A549 treated with GW870086 at 1 μM for 4 hours (cell line): ENCODE results near the gene GAS5. TPM values are rescaled to one million over a fixed set of nuclear protein-coding genes. Genes with fewer than 3 reads are reported as not detected.

ENCODE experiments used
- total RNA-seq: library from RNA; stranded (reverse); fragments of 200-300 nt; extraction: Qiagen RNA extraction; gene quantifications from 5 replicates; pipeline ENCODE4 v1.2.3, GENCODE V29; 2022; ENCODE audit warnings: low read depth

GAS5 gene
- 287 to 387 TPM (median 302 TPM) in 5 replicates for total RNA-seq

GRCh38 chr1:173867753-173868265 lies at the start of gene GAS5:
Gene GAS5, minus strand, starts transcription at chr1:173867989.

GRCh38 chr1:173917149-173917548 lies 49.4 kb upstream of the GAS5 start, which contains the start of gene SERPINC1:
Gene SERPINC1, minus strand, starts transcription at chr1:173917327. Its CDS starts 68 bp downstream, at chr1:173917259.

GRCh38 chr1:173868266-173869020 lies 654 bp upstream of the GAS5 start, which contains the start of gene ZBTB37:
Gene ZBTB37, plus strand, starts transcription at chr1:173868380. Its CDS starts 1,846 bp downstream, at chr1:173870226.

GRCh38 chr1:173824315-173825081 lies 43.3 kb downstream of the GAS5 start, which contains the start of the genes CENPL and DARS2:
Gene CENPL, minus strand, starts transcription at chr1:173824883. Its CDS starts 13,584 bp downstream, at chr1:173811299.
Gene DARS2, plus strand, starts transcription at chr1:173824673. Its CDS starts 557 bp downstream, at chr1:173825230.

Other genes with a start within 250 kb of the GAS5 start
- not detected in 5 replicates for gene TEX50, start 232.7 kb downstream of the GAS5 start, total RNA-seq
- gene ANKRD45, start 198.1 kb downstream of the GAS5 start, total RNA-seq: 0.14 to 0.34 TPM (median 0.25 TPM) in 3 of 5 replicates, not detected in the others
- 10.5 to 17.3 TPM (median 13.7 TPM) in 5 replicates for gene KLHL20, start 153.0 kb downstream of the GAS5 start, total RNA-seq
- gene DARS2, start 43.3 kb downstream of the GAS5 start, total RNA-seq: 37.2 to 44.7 TPM (median 41.8 TPM) in 5 replicates
- gene CENPL, start 43.1 kb downstream of the GAS5 start, total RNA-seq: 12.0 to 14.4 TPM (median 13.3 TPM) in 5 replicates
- 1.1 to 1.8 TPM (median 1.4 TPM) in 5 replicates for gene ZBTB37, start 391 bp upstream of the GAS5 start, total RNA-seq
- 0.11 to 0.16 TPM (median 0.13 TPM) in 3 of 5 replicates, not detected in the others for gene SERPINC1, start 49.3 kb upstream of the GAS5 start, total RNA-seq
- 4.4 to 6.6 TPM (median 5.5 TPM) in 5 replicates for gene RC3H1, start 154.4 kb upstream of the GAS5 start, total RNA-seq